Osteocyte (in vitro differentiated cells): ENCODE results near the gene SLCO1B3. TPM values are rescaled to one million over a fixed set of nuclear protein-coding genes. Genes with fewer than 3 reads are reported as not detected.

ENCODE experiments used
- DNase-seq: peaks from one replicate; pipeline ENCODE4 v3.0.0; 2021; ENCODE audit warnings: mixed read lengths; ENCODE audit not compliant: unreplicated experiment; ENCODE audit errors: extremely low spot score
- H3K27ac Mint-ChIP-seq: one replicate; pipeline ENCODE4 v1.8.0; 2021; ENCODE audit warnings: mild to moderate bottlenecking, mixed read lengths; ENCODE audit not compliant: unreplicated experiment
- H3K27me3 Mint-ChIP-seq: one replicate; pipeline ENCODE4 v1.8.0; 2021; ENCODE audit warnings: mixed read lengths; ENCODE audit not compliant: unreplicated experiment
- H3K36me3 Mint-ChIP-seq: one replicate; pipeline ENCODE4 v1.8.0; 2021; ENCODE audit warnings: mixed read lengths; ENCODE audit not compliant: unreplicated experiment
- H3K4me1 Mint-ChIP-seq: one replicate; pipeline ENCODE4 v1.8.0; 2021; ENCODE audit warnings: mixed read lengths; ENCODE audit not compliant: unreplicated experiment
- H3K4me3 Mint-ChIP-seq: one replicate; pipeline ENCODE4 v1.8.0; 2021; ENCODE audit warnings: mild to moderate bottlenecking, moderate library complexity, mixed read lengths; ENCODE audit not compliant: unreplicated experiment
- H3K9me3 Mint-ChIP-seq: one replicate; pipeline ENCODE4 v1.8.0; 2021; ENCODE audit warnings: mixed read lengths; ENCODE audit not compliant: unreplicated experiment
- total RNA-seq: library from RNA; stranded (reverse); gene quantifications from 2 replicates; pipeline ENCODE4 v1.2.1, GENCODE V29; 2021
- TF ChIP-seq, protein P1 (sequence below): fragments of 200-600 bp; sonication (generic); IDR thresholded peaks from 2 replicates; pipeline ENCODE4 v1.5.0; 2021; ENCODE audit warnings: antibody characterized with exemption, mild to moderate bottlenecking, moderate library complexity

Gene SLCO1B3
- total RNA-seq, 1 donor from 2014 or later: not detected

DNA sequence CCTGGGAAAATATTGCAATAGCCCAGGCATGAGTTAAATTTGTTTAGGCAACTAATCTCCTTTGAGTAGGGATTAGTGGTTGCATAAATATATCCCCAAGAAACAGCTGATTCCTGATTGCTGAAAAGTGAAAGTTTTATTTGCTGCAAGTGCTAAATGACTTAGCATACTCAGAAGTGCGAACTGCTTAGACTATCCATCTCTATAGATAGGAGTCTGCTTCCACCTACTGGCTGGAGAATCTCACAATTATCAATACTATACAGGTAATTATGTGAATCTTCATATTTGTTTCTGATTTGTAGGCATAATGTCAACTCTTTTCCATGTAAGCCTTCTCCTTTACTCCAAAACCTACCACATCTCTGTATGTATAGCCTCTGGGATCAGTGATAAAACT is 12.0 kb upstream of the SLCO1B3 start:
- no peak overlapping the region for H3K4me3 Mint-ChIP-seq
- no peaks in the 10 kb centered on the region for H3K9me3 Mint-ChIP-seq
- H3K27ac Mint-ChIP-seq: no peak overlapping the region
- no peaks in the 10 kb centered on the region for H3K36me3 Mint-ChIP-seq
- no peaks in the 10 kb centered on the region for H3K4me1 Mint-ChIP-seq
- H3K27me3 Mint-ChIP-seq: peaks cover 16% of the 10 kb centered on the region
- TF ChIP-seq, protein P1, sequence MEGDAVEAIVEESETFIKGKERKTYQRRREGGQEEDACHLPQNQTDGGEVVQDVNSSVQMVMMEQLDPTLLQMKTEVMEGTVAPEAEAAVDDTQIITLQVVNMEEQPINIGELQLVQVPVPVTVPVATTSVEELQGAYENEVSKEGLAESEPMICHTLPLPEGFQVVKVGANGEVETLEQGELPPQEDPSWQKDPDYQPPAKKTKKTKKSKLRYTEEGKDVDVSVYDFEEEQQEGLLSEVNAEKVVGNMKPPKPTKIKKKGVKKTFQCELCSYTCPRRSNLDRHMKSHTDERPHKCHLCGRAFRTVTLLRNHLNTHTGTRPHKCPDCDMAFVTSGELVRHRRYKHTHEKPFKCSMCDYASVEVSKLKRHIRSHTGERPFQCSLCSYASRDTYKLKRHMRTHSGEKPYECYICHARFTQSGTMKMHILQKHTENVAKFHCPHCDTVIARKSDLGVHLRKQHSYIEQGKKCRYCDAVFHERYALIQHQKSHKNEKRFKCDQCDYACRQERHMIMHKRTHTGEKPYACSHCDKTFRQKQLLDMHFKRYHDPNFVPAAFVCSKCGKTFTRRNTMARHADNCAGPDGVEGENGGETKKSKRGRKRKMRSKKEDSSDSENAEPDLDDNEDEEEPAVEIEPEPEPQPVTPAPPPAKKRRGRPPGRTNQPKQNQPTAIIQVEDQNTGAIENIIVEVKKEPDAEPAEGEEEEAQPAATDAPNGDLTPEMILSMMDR: peak; percentile 71
- DNase-seq: no peak

DNA sequence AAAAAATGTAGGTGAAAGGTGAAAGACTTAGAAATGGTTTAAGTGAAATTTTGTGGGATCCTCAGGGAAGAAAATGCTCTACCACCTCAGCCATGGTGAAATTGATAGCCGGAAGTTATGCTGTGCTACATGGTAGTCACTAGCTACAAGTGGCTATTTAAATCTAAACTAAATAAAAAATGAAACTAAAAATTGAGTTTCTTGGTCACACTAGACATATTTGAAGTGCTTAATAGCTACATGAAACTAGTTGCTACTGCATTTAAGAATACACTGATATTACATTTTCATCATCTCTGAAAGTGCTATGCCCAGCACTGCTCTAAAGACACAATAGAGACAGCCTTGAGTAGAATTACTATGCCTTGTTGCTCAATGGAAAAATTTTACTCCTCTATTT is 10.3 kb upstream of the SLCO1B3 start:
- Mint-ChIP-seq H3K9me3 (no peaks in the 10 kb centered on the region), H3K27ac (no peak overlapping the region), H3K4me1 (no peaks in the 10 kb centered on the region), H3K4me3 (no peak overlapping the region), H3K27me3 (peaks cover 13% of the 10 kb centered on the region), H3K36me3 (no peaks in the 10 kb centered on the region)
- TF ChIP-seq, protein P1: no peak
- DNase-seq: no peak

DNA sequence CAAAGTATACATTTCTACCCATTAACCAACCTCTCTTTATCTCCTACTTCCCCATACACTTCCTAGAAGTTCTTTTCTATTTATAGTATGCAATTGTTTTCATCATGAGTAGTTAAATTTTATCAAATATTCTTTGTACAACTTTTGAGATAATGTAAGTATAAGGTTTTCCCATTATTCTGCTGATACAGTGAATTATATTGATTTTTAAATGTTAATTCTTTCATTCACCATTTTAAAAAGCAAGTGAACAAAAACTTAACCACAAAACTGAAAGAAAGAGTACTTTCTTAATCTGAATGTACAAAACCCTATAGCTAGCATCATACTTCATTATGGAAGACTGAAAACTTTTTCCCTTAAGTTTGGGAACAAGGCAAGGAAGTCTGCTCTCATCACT is 9.5 kb upstream of the SLCO1B3 start:
- DNase-seq: no peak
- no peak overlapping the region for H3K27ac Mint-ChIP-seq
- H3K9me3 Mint-ChIP-seq: no peaks in the 10 kb centered on the region
- peaks cover 13% of the 10 kb centered on the region for H3K27me3 Mint-ChIP-seq
- H3K4me3 Mint-ChIP-seq: no peak overlapping the region
- no peaks in the 10 kb centered on the region for H3K36me3 Mint-ChIP-seq
- TF ChIP-seq, protein P1: no peak
- H3K4me1 Mint-ChIP-seq: no peaks in the 10 kb centered on the region

DNA sequence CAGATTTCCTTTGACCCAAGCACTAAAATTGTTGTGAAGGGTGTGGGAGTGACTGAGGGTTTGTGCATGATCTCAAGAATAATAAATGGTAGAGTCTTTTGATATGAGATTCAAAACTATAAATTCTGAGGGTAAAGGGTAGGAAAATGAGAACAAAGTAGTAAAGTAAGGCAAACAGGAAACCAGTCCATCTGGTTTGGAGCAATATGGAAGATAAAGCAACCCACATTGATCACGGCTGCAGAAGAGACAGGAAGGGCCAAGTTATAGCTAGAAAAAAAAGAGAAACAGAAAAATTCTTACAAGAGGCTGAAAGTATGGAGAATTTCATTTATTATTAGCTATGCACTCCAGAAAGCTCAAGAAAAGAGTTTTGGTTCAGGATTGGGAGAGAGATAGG is 4.6 kb upstream of the SLCO1B3 start:
- H3K4me1 Mint-ChIP-seq: no peaks in the 10 kb centered on the region
- TF ChIP-seq, protein P1: no peak
- no peaks in the 10 kb centered on the region for H3K9me3 Mint-ChIP-seq
- no peak overlapping the region for H3K4me3 Mint-ChIP-seq
- H3K27ac Mint-ChIP-seq: no peak overlapping the region
- no peak for DNase-seq
- H3K27me3 Mint-ChIP-seq: peaks cover 8% of the 10 kb centered on the region
- no peaks in the 10 kb centered on the region for H3K36me3 Mint-ChIP-seq

DNA sequence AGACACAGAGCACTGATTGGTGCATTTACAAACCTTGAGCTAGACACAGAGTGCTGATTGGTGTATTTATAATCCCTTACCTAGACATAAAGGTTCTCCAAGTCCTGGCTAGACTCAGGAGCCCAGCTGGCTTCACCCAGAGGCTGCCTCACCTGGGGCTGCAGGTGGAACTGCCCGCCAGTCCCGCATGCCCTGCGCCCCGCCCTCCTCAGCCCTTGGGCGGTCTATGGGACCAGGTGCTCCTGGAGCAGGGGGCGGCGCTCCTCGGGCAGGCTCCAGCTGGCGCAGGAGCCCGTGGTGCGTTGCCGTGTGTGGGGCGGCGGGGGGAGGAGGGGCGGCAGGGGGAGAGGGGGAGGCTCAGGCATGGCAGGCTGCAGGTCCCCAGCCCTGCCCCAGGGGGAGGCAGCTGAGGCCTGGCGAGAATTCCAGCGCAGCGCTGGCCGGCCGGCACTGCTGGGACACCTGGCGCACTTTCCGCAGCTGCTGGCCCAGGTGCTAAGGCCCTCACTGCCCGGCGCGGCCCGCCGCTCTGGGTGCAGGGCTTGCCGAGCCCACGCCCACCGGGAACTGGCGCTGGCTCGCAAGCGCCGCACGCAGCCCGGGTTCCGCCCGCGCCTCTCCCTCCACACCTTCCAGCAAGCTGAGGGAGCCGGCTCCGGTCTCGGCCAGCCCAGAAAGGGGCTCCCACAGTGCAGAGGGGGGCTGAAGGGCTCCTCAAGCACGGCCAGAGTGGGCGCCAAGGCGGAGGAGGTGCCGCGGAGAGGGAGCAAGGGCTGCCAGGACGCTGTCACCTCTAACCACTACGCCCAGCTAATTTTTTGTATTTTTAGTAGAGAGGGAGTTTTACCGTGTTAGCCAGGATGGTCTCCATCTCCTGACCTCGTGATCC is 3.1 kb upstream of the SLCO1B3 start:
- DNase-seq: no peak
- Mint-ChIP-seq H3K27me3 (peaks cover 7% of the 10 kb centered on the region), H3K4me3 (no peak overlapping the region), H3K27ac (no peak overlapping the region), H3K4me1 (no peaks in the 10 kb centered on the region), H3K36me3 (no peaks in the 10 kb centered on the region), H3K9me3 (no peaks in the 10 kb centered on the region)
- TF ChIP-seq, protein P1: no peak
